CD14-positive monocyte (primary cell): ENCODE data around the gene ZNF83. TPM values are rescaled to one million over a fixed set of nuclear protein-coding genes. Genes with fewer than 3 reads are reported as not detected.
A peak's percentile ranks its signal among the peaks of the same experiment; 100 is the strongest.

Source experiments
- DNase-seq, 3 donors: peaks; one replicate each; pipeline ENCODE4 v3.0.0-alpha.2; 2011 to 2022
- H2AFZ ChIP-seq: 2 replicates; pipeline ENCODE4 v1.6.0; 2012; ENCODE audit warnings: mild to moderate bottlenecking, low read depth, low read length, inconsistent platforms; ENCODE audit not compliant: insufficient read depth, poor library complexity, severe bottlenecking
- H3K27ac ChIP-seq, 2 donors: 1 replicate in 1 of 2; 2 replicates in 1 of 2; pipeline ENCODE4 v1.5.1; 2012 to 2013; ENCODE audit warnings: low read length in 2 of 2, control low read depth in 1 of 2, inconsistent platforms in 1 of 2, low read depth in 1 of 2, mild to moderate bottlenecking in 1 of 2
- H3K27me3 ChIP-seq, 2 donors: one replicate each; pipeline versions ENCODE4 v1.6.0 to v1.6.1; 2011 to 2013; ENCODE audit warnings: low read length in 2 of 2; ENCODE audit not compliant: control insufficient read depth in 2 of 2, insufficient read depth in 2 of 2
- H3K36me3 ChIP-seq, 2 donors: replicated peaks in 1 of 2; 1 replicate in 1 of 2; 2 replicates in 1 of 2; pipeline versions ENCODE4 v1.5.1 to v1.6.1; 2012 to 2013; ENCODE audit warnings: low read length in 2 of 2, control low read depth in 1 of 2, inconsistent platforms in 1 of 2, mild to moderate bottlenecking in 1 of 2; ENCODE audit not compliant: insufficient read depth in 2 of 2, control insufficient read depth in 1 of 2
- H3K4me1 ChIP-seq, 2 donors: 1 replicate in 1 of 2; 2 replicates in 1 of 2; pipeline versions ENCODE4 v1.5.1 to v1.6.1; 2012 to 2013; ENCODE audit warnings: low read length in 2 of 2, control low read depth in 1 of 2, inconsistent platforms in 1 of 2, mild to moderate bottlenecking in 1 of 2, moderate library complexity in 1 of 2; ENCODE audit not compliant: insufficient read depth in 2 of 2, control insufficient read depth in 1 of 2
- H3K4me2 ChIP-seq: replicated peaks from 2 replicates; pipeline ENCODE3; 2012; ENCODE audit warnings: low read length, moderate library complexity, mild to moderate bottlenecking; ENCODE audit not compliant: poor library complexity, severe bottlenecking; ENCODE audit errors: extremely low read depth
- H3K4me3 ChIP-seq, 3 experiments: fragments of 200-600 bp in 1 of 3; sonication (generic) in 1 of 3; replicated peaks in 1 of 3; 1 replicate in 2 of 3; 2 replicates in 1 of 3; pipeline ENCODE4 v1.5.1; 2011 to 2013; ENCODE audit warnings: low read length in 3 of 3, mild to moderate bottlenecking in 3 of 3, control low read depth in 2 of 3, low read depth in 2 of 3, inconsistent platforms in 1 of 3, moderate library complexity in 1 of 3
- H3K79me2 ChIP-seq: 2 replicates; pipeline ENCODE4 v1.6.0; 2012; ENCODE audit warnings: mild to moderate bottlenecking, control low read depth, inconsistent platforms, low read length, moderate library complexity; ENCODE audit not compliant: insufficient read depth
- H3K9ac ChIP-seq: 2 replicates; pipeline ENCODE4 v1.6.0; 2017; ENCODE audit warnings: low read length, mild to moderate bottlenecking; ENCODE audit not compliant: insufficient read depth, poor library complexity, severe bottlenecking
- H3K9me3 ChIP-seq, 2 donors: replicated peaks in 1 of 2; 1 replicate in 1 of 2; 2 replicates in 1 of 2; pipeline versions ENCODE4 v1.5.1 to v1.6.1; 2012 to 2013; ENCODE audit warnings: low read length in 2 of 2, control low read depth in 1 of 2; ENCODE audit not compliant: control insufficient read depth in 1 of 2, insufficient read depth in 1 of 2
- H4K20me1 ChIP-seq: 2 replicates; pipeline ENCODE4 v1.6.0; 2012; ENCODE audit warnings: mild to moderate bottlenecking, low read length, control low read depth, moderate library complexity; ENCODE audit not compliant: insufficient read depth
- H3K27ac Mint-ChIP-seq, 7 donors: one replicate each; pipeline ENCODE4 v1.8.0; 2020; ENCODE audit warnings: mild to moderate bottlenecking in 7 of 7, mixed read lengths in 7 of 7, moderate library complexity in 6 of 7, inconsistent platforms in 2 of 7
- H3K27me3 Mint-ChIP-seq, 3 donors: one replicate each; pipeline ENCODE4 v1.8.0; 2021 to 2022; ENCODE audit warnings: low read depth in 3 of 3, mild to moderate bottlenecking in 3 of 3, mixed read lengths in 3 of 3, moderate library complexity in 3 of 3, inconsistent platforms in 1 of 3
- H3K36me3 Mint-ChIP-seq, 2 donors: one replicate each; pipeline ENCODE4 v1.8.0; 2020; ENCODE audit warnings: mixed read lengths in 2 of 2, inconsistent platforms in 1 of 2, mild to moderate bottlenecking in 1 of 2
- H3K4me1 Mint-ChIP-seq: one replicate; pipeline ENCODE4 v1.8.0; 2020; ENCODE audit warnings: mild to moderate bottlenecking, mixed read lengths
- H3K4me3 Mint-ChIP-seq, 2 donors: one replicate each; pipeline ENCODE4 v1.8.0; 2020; ENCODE audit warnings: mild to moderate bottlenecking in 2 of 2, mixed read lengths in 2 of 2, moderate library complexity in 1 of 2
- H3K9me3 Mint-ChIP-seq, 7 donors: one replicate each; pipeline ENCODE4 v1.8.0; 2020 to 2022; ENCODE audit warnings: mixed read lengths in 7 of 7, mild to moderate bottlenecking in 6 of 7, moderate library complexity in 6 of 7, inconsistent platforms in 2 of 7
- CTCF ChIP-seq: fragments of 200-600 bp; IDR thresholded peaks from one replicate; pipeline ENCODE4 v1.8.0; 2022; ENCODE audit warnings: antibody characterized with exemption, mild to moderate bottlenecking
- WGBS: methylation state at CpG from one replicate; pipeline ENCODE4 v1.1.5; 2013; ENCODE audit warnings: missing lambda C conversion rate; ENCODE audit not compliant: insufficient coverage; 5-methylcytosine and 5-hydroxymethylcytosine counted together
- intact Hi-C, 2 donors: fragments of 100-400 bp; cut with micrococcal nuclease; formaldehyde crosslinking; loops; one replicate each; pipeline versions ENCODE4 v1.15.0 to v1.15.1; 2023
- polyA plus RNA-seq, 3 donors: library from polyadenylated mRNA; depleted of rRNA in 1 of 3; unstranded in 2 of 3; stranded (reverse) in 1 of 3; fragments of 300-500 nt in 2 of 3; fragments of >200 nt in 1 of 3; fragmentation: Illumina TruSeq in 2 of 3; gene quantifications; 1 replicate in 2 of 3; 2 replicates in 1 of 3; pipeline ENCODE4 v1.2.3, GENCODE V29; 2012 to 2021

ZNF83 gene
- polyA plus RNA-seq, 3 donors: 2.4 to 47.1 (median 7.2) TPM

- Histone ChIP-seq H4K20me1 (no peaks in the 10 kb centered on the region), H2AFZ (no peak overlapping the region), H3K27ac (no peak overlapping the region), H3K9ac (no peak overlapping the region), H3K4me2 (no peak overlapping the region), H3K4me1 (peaks cover 0 to under 1% of the 10 kb centered on the region in 2 donors), H3K9me3 (peaks cover 48 to 57% of the 10 kb centered on the region in 2 donors), H3K4me3 (no peak overlapping the region), H3K36me3 (peaks cover 36 to 68% of the 10 kb centered on the region in 2 donors), H3K79me2 (no peaks in the 10 kb centered on the region), H3K27me3 (no peaks in the 10 kb centered on the region)
- intact Hi-C loops: no loop called here
- Mint-ChIP-seq H3K4me1 (peaks cover under 1% of the 10 kb centered on the region), H3K9me3 (peaks cover 29 to 94% (median 76%) of the 10 kb centered on the region in 7 donors), H3K27ac (no peak overlapping the region), H3K36me3 (peaks cover 67 to 69% of the 10 kb centered on the region in 2 donors), H3K27me3 (no peaks in the 10 kb centered on the region), H3K4me3 (no peak overlapping the region)
- WGBS: 100% methylated on average over 1 of the region's 4 CpGs
- TF ChIP-seq CTCF: no peak
- DNase-seq: no peak
These were observed 15.0 kb upstream of the ZNF83 start for GRCh38 chr19:52653161-52653560.

- Histone ChIP-seq H2AFZ (no peak overlapping the region), H4K20me1 (no peaks in the 10 kb centered on the region), H3K9ac (no peak overlapping the region), H3K36me3 (peaks cover 32 to 59% of the 10 kb centered on the region in 2 donors), H3K27me3 (no peaks in the 10 kb centered on the region), H3K4me1 (peaks cover 8 to 13% of the 10 kb centered on the region in 2 donors), H3K4me3 (no peak overlapping the region), H3K9me3 (peaks cover 49 to 67% of the 10 kb centered on the region in 2 donors), H3K4me2 (no peak overlapping the region), H3K27ac (no peak overlapping the region), H3K79me2 (no peaks in the 10 kb centered on the region)
- peaks cover 33 to 93% (median 78%) of the 10 kb centered on the region in 7 donors for H3K9me3 Mint-ChIP-seq
- no peak for DNase-seq
- 95% methylated on average over 5 of the region's 5 CpGs for WGBS
- peak overlapping the region in 1 of 7 donors; percentile 57 for H3K27ac Mint-ChIP-seq
- TF ChIP-seq CTCF: no peak
- H3K27me3 Mint-ChIP-seq: peaks cover 0 to 1% (median 0%) of the 10 kb centered on the region in 3 donors
- H3K4me3 Mint-ChIP-seq: no peak overlapping the region
- H3K36me3 Mint-ChIP-seq: peaks cover 62 to 64% of the 10 kb centered on the region in 2 donors
- peaks cover 11% of the 10 kb centered on the region for H3K4me1 Mint-ChIP-seq
- intact Hi-C loops: no loop called here
These were observed 13.8 kb upstream of the ZNF83 start for GRCh38 chr19:52651956-52652355.
